Fibroblast of skin of right quadriceps (primary cell): Measurements from ENCODE around the gene SRSF9.

ENCODE experiments used
- DNase-seq: peaks from one replicate; pipeline ENCODE4 v3.0.0-alpha.2; 2013

The SRSF9 gene

DNA sequence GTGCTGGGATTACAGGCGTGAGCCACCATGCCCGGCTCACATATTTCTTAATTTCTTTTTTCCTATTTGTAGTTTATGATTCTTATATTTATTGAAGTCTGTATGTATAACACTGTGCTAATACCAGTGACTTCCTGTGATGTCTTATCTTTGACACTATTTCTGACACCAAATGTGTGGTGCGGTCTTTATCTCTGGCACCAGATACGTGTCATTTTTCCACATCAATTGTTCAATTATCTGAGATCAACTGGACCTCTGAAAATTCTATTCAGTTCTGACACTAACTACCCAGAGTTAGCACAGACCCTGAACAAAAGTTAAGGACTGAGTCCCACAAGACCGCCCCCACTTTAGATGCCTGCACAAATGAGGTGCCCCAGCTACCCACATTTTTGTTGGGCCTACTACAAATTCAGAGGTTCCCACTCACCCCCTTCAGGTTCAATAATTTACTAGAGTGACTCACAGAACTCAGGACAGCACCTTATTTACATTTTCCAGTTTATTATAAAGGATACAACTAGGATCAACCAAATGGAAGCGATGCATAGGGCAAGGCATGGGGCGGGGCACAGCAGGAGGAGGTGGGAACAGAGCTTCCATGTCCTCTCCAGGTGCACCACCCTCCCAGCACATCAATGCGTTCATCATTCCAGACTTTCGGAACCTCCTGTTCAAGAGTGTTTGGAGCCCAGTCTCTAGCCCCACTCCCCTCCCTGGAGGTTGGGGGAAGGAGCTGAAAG lies 11.6 kb upstream of the SRSF9 start:
- DNase-seq, result no peak

DNA sequence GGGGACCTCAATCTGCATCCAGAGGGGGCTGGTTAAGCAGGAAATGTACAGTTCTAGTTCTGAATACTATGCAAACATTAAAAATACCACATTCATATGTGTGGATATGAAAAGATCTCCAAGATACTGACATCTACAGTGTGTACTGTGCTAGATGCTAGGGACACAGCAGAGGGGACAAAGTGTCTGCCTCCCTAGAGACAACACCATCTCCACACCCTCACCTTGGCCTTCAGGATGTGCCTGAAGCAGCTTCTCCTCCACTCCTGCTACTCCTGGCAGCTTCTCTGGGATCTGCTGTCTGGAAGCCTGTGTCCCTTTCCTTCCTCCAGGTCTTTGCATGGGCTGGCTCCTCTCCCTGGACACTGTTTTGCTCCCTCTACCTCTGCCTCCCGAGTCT lies 10.7 kb upstream of the SRSF9 start:
- no peak for DNase-seq

- no peak for DNase-seq
These were observed 9.9 kb upstream of the SRSF9 start for GRCh38 chr12:120479458-120479857.

- DNase-seq, result no peak
These were observed 6.1 kb upstream of the SRSF9 start for GRCh38 chr12:120475643-120476042.

GRCh38 chr12:120474616-120474960 lies 5.0 kb upstream of the SRSF9 start:
- peak; percentile 77 for DNase-seq

- no peak for DNase-seq
These were observed 4.5 kb upstream of the SRSF9 start for GRCh38 chr12:120473807-120474615.

DNA sequence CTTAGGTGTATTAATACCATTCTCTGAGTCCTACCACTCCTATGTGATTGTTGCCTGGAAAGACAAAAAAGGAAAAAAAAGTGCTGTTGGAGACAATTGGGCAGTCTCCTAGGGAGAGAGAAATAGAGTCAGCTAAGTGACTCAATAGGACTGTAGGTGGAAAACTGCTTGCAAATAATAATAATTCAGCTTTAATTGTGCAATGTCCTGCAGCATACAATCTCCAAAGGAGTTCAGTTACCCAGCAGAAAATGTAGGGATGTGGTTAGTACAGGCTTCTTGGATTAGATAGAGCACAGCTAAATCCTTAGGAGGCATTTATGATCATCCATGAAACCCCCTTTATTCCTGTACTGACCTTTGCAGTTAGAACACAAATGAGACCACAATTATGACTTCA lies 3.0 kb upstream of the SRSF9 start:
- DNase-seq, result no peak

DNA sequence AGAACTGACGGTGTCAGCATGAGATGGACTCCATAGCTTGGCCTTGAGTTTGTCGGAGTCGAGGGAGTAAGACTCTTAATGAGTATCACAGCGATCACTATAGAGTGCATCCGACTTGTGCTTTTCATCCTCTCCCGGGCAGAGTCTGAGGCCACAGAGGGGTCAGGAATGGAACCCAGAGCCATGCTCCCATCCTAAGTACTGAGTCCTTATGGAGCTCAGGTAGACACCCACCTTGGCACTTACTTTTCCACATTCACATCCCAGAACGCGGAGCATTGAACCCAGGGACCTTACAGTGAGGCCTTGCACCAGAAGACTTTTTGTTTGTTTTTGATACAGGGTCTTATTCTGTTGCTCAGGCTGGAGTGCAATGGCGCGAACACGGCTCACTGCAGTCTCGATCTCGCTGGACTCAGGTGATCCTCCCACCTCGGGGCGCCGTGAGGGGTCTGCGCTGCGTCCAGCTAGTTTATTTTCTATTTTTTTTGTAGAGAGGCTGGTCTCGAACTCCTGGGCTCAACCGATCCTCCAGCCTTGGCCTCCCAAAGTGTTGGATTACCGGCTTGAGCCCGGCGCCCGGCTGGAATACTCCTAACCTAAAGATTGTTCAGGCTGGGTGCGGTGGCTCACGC lies 719 bp upstream of the SRSF9 start:
- peak; percentile 29 for DNase-seq

- DNase-seq, result no peak
These were observed 613 bp downstream of the SRSF9 start for GRCh38 chr12:120468821-120469449.

GRCh38 chr12:120468325-120468820 lies 1.2 kb downstream of the SRSF9 start:
- peak; percentile 17 for DNase-seq

GRCh38 chr12:120467439-120467838 lies 2.1 kb downstream of the SRSF9 start:
- DNase-seq, result no peak

GRCh38 chr12:120466560-120467315 lies 2.8 kb downstream of the SRSF9 start:
- peak; percentile 41 for DNase-seq

GRCh38 chr12:120465756-120466155 lies 3.8 kb downstream of the SRSF9 start:
- DNase-seq, result no peak

GRCh38 chr12:120463712-120464111 lies 5.8 kb downstream of the SRSF9 start:
- no peak for DNase-seq

GRCh38 chr12:120462099-120462640 lies 7.4 kb downstream of the SRSF9 start:
- DNase-seq, result no peak

- DNase-seq, result no peak
These were observed 9.4 kb downstream of the SRSF9 start for GRCh38 chr12:120460157-120460556.

DNA sequence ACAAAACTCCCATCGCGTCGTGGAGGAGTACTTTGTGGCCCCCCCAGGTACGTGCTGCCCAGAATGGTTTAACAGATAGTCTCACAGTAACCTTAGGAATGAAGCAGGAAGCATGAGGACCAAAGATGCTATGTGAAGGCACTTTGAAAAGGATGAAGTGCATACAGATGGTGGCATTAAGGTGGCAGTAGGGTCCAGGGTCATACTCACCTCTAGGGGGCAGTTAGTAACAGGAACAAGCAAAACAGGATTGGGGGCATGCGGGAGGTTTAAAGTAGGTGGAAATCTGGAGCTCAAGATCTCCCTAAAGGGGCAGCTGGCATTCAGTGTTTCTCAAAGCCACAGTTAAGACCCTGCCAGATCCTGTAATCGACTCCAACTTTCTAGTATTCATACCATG lies 12.4 kb downstream of the SRSF9 start:
- no peak for DNase-seq

DNA sequence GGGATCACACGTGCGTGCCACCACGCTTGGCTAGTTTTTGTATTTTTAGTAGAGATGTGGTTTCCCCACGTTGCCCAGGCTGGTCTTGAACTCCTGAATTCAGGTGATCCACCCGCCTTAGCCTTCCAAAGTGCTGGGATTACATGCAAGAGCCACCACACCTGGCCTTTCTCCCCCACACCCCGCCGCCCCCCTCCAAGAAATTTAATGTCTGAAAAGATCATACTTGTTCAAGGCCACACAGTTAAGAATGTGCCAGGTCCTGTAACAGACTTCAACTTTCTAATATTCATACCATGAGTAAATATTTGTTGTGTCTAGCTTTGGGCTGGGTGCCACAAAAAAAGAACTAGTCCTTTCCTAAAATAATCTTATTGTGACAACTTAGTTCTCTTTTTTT lies 14.2 kb downstream of the SRSF9 start:
- DNase-seq, result no peak

GRCh38 chr12:120453977-120454376 lies 15.6 kb downstream of the SRSF9 start:
- peak; percentile 15 for DNase-seq

DNA sequence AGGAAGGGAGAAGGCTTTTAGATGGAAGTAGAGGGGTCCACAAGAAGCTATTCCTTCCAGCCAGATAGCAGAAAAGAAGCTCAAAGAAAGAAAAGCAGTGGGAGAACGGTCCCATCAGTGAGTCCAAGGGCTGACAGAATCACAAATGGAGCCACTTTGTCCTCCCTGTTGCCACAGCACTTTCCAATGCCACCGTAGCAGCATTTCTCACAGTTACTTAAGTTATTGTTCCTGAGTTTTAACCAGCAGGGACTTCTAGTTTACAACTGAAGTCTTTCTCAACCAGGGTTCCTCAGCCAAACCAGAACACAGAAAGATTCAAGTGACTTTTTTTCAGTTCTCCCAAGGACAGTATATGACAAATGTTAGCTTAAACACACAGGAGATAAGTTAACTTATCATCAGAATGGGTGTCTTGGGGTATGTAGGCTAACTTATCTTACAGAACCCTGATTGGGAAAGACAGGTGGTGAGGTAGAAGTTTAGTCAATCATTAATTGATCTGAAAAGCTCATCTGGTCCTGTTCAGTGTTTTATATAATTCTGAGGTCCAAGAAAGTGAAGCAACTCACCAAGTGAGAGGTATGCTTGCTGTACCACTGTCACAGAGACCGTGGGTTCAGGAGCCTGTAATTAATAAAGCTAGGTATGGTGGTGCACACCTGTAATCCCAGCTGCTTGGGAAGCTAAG lies 16.3 kb downstream of the SRSF9 start:
- no peak for DNase-seq

DNA sequence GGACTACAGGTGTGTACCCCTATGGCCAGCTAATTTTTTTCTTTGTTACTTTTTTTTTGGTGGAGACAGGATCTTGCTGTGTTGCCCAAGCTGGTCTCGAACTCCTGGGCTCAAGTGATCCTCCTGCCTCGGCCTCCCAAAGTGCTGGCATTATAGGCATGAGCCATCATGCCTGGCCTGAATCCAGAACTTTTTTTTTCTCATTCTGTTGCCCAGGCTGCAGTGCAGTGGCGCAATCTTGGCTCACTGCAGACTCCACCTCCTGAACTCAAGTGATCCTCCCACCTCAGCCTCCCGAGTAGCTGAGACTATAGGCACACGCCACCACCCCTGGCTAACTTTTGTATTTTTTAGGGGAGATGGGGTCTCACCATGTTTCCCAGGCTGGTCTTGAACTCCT lies 17.0 kb downstream of the SRSF9 start:
- peak; percentile 22 for DNase-seq

DNA sequence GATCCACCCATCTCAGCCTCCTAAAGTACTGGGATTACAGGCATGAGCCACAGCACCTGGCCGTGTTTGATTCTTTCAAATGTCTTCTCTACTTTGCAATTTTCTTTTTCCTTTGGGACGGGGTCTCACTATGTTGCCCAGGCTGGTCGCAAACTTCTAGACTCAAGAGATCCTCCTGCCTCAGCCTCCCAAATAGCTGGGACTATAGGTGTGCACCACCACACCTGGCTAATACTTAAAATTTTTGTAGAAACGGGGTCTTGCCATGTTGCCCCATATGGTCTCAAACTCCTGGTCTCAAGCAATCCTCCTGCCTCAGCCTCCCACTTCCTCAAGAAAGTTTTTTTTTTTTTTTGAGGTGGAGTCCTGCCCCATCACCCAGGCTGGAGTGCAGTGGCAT lies 21.6 kb downstream of the SRSF9 start:
- DNase-seq, result no peak
